Liver (tissue), 9 donors: ENCODE results near the gene AP3B1. TPM values are rescaled to one million over a fixed set of nuclear protein-coding genes. Genes with fewer than 3 reads are reported as not detected.

ENCODE experiments used
- DNase-seq: peaks from one replicate; pipeline ENCODE4 v3.0.0-alpha.2; 2017; ENCODE audit warnings: low spot score
- H3K27ac ChIP-seq, 2 donors: one replicate each; pipeline ENCODE4 v1.7.0; 2013; ENCODE audit warnings: inconsistent platforms in 2 of 2, low read length in 2 of 2, control low read depth in 1 of 2, low read depth in 1 of 2, mild to moderate bottlenecking in 1 of 2
- H3K27me3 ChIP-seq, 4 donors: one replicate each; pipeline versions ENCODE4 v1.6.1 to v1.7.0; 2013; ENCODE audit warnings: low read length in 3 of 4, inconsistent platforms in 1 of 4, mild to moderate bottlenecking in 1 of 4, moderate library complexity in 1 of 4; ENCODE audit not compliant: control insufficient read depth in 4 of 4, insufficient read depth in 4 of 4
- H3K36me3 ChIP-seq, 4 donors: one replicate each; pipeline versions ENCODE4 v1.6.1 to v1.7.0; 2013; ENCODE audit warnings: low read length in 3 of 4, mild to moderate bottlenecking in 3 of 4, low read depth in 1 of 4, moderate library complexity in 1 of 4; ENCODE audit not compliant: control insufficient read depth in 4 of 4, insufficient read depth in 3 of 4
- H3K4me1 ChIP-seq, 4 donors: one replicate each; pipeline versions ENCODE4 v1.6.1 to v1.7.0; 2013; ENCODE audit warnings: low read length in 3 of 4, mild to moderate bottlenecking in 3 of 4, moderate library complexity in 1 of 4; ENCODE audit not compliant: control insufficient read depth in 4 of 4, insufficient read depth in 4 of 4
- H3K4me3 ChIP-seq, 3 donors: one replicate each; pipeline versions ENCODE4 v1.6.1 to v1.7.0; 2013; ENCODE audit warnings: low read length in 3 of 3, control low read depth in 1 of 3, low read depth in 1 of 3, mild to moderate bottlenecking in 1 of 3
- H3K9ac ChIP-seq, 2 donors: one replicate each; pipeline ENCODE4 v1.7.0; 2013; ENCODE audit warnings: low read length in 2 of 2, mild to moderate bottlenecking in 2 of 2, moderate library complexity in 2 of 2, control low read depth in 1 of 2, low read depth in 1 of 2
- H3K9me3 ChIP-seq, 4 donors: one replicate each; pipeline versions ENCODE4 v1.6.1 to v1.7.0; 2013; ENCODE audit warnings: low read length in 3 of 4; ENCODE audit not compliant: control insufficient read depth in 4 of 4
- EGR1 ChIP-seq, 2 donors: IDR thresholded peaks; 2 replicates each; pipeline ENCODE4 v1.6.1; 2016 to 2018; ENCODE audit warnings: antibody characterized with exemption in 2 of 2, low read depth in 2 of 2
- FOXA1 ChIP-seq: IDR thresholded peaks from 2 replicates; pipeline ENCODE4 v1.6.1; 2016; ENCODE audit warnings: antibody characterized with exemption
- FOXA2 ChIP-seq: IDR thresholded peaks from 2 replicates; pipeline ENCODE4 v1.6.1; 2016; ENCODE audit warnings: antibody characterized with exemption
- GABPA ChIP-seq, 2 donors: IDR thresholded peaks in 1 of 2; conservative IDR thresholded peaks in 1 of 2; 2 replicates each; pipeline ENCODE4 v1.6.1; 2016; ENCODE audit warnings: antibody characterized with exemption in 2 of 2, mild to moderate bottlenecking in 1 of 2, moderate library complexity in 1 of 2
- HNF4A ChIP-seq, 2 donors: conservative IDR thresholded peaks; 2 replicates each; pipeline ENCODE4 v1.6.1; 2016; ENCODE audit warnings: antibody characterized with exemption in 2 of 2, mild to moderate bottlenecking in 2 of 2
- JUND ChIP-seq, 2 donors: IDR thresholded peaks; 2 replicates each; pipeline ENCODE4 v1.6.1; 2016; ENCODE audit warnings: antibody characterized with exemption in 2 of 2
- NR2F2 ChIP-seq: IDR thresholded peaks from 2 replicates; pipeline ENCODE4 v1.6.1; 2016; ENCODE audit warnings: antibody characterized with exemption
- RAD21 ChIP-seq, 2 donors: IDR thresholded peaks; 2 replicates each; pipeline ENCODE4 v1.6.1; 2016; ENCODE audit warnings: antibody characterized with exemption in 2 of 2, mild to moderate bottlenecking in 2 of 2
- RXRA ChIP-seq, 2 donors: IDR thresholded peaks; 2 replicates each; pipeline ENCODE4 v1.6.1; 2017 to 2018; ENCODE audit warnings: antibody characterized with exemption in 2 of 2, mild to moderate bottlenecking in 1 of 2
- SP1 ChIP-seq: IDR thresholded peaks from 2 replicates; pipeline ENCODE4 v1.6.1; 2018; ENCODE audit warnings: antibody characterized with exemption, mild to moderate bottlenecking
- YY1 ChIP-seq: IDR thresholded peaks from 2 replicates; pipeline ENCODE4 v1.6.1; 2016; ENCODE audit warnings: antibody characterized with exemption, mild to moderate bottlenecking
- WGBS: extraction: QIAGEN DNeasy Blood & Tissue Kit; methylation state at CpG from one replicate; pipeline ENCODE4 v1.1.7; 2013; 5-methylcytosine and 5-hydroxymethylcytosine counted together
- polyA plus RNA-seq, 2 donors: library from polyadenylated mRNA; stranded (reverse) in 1 of 2; unstranded in 1 of 2; fragments of 200-250 nt in 1 of 2; fragments of >200 nt in 1 of 2; fragmentation: Nextera tagmentation in 1 of 2; extraction: Ambion mirVana in 1 of 2; gene quantifications; one replicate each; pipeline versions ENCODE4 v1.2.1 to v1.2.3, GENCODE V29; 2013 to 2015
- total RNA-seq, 2 donors: library from RNA; depleted of rRNA; stranded (reverse); fragments of >200 nt; gene quantifications; one replicate each; pipeline ENCODE4 v1.2.3, GENCODE V29; 2014
- TF ChIP-seq, protein P1 (sequence below): IDR thresholded peaks from 2 replicates; pipeline ENCODE4 v1.6.1; 2016; ENCODE audit warnings: antibody characterized with exemption
- TF ChIP-seq, protein P2 (sequence below): IDR thresholded peaks from 2 replicates; pipeline ENCODE4 v1.6.1; 2016; ENCODE audit warnings: antibody characterized with exemption
- TF ChIP-seq, protein P3 (sequence below): fragments of 150-350 bp; IDR thresholded peaks from 2 replicates; pipeline ENCODE4 v1.5.1; 2017; ENCODE audit warnings: improper control_type of control experiment, low read depth, low read length; ENCODE audit not compliant: missing input control
- TF ChIP-seq, protein P4 (sequence below): IDR thresholded peaks from 2 replicates; pipeline ENCODE4 v1.6.1; 2016; ENCODE audit warnings: antibody characterized with exemption
- TF ChIP-seq, protein P5 (sequence below): IDR thresholded peaks from 2 replicates; pipeline ENCODE4 v1.6.1; 2016; ENCODE audit warnings: antibody characterized with exemption, mild to moderate bottlenecking
- donor health status: healthy.
- donor health status: healthy.
- donor health status: healthy.
- donor health status: healthy.
- donor health status: healthy.

The AP3B1 gene
- total and polyA plus RNA-seq, 4 donors: 8.2 to 23.1 (median 14.4) TPM

DNA sequence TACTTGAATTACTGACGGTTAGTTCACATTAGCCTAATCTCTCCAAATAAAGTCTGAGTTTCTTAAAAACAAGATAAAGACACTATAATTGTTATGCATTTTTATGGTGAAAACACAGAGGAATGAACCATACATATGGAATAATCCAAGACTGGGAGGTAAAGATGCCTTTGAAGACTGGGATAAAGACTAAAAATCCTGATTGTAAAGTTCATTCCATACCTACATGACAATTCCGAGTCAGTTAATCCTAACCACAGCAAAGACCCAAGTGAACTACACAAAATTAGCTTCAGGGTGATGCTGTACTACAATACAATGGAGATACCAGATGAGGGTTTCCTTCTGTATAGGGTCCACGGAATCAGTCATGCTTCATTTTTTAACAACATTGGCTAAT, 6.3 kb downstream of the AP3B1 start (continued):
- TF ChIP-seq, protein P1, sequence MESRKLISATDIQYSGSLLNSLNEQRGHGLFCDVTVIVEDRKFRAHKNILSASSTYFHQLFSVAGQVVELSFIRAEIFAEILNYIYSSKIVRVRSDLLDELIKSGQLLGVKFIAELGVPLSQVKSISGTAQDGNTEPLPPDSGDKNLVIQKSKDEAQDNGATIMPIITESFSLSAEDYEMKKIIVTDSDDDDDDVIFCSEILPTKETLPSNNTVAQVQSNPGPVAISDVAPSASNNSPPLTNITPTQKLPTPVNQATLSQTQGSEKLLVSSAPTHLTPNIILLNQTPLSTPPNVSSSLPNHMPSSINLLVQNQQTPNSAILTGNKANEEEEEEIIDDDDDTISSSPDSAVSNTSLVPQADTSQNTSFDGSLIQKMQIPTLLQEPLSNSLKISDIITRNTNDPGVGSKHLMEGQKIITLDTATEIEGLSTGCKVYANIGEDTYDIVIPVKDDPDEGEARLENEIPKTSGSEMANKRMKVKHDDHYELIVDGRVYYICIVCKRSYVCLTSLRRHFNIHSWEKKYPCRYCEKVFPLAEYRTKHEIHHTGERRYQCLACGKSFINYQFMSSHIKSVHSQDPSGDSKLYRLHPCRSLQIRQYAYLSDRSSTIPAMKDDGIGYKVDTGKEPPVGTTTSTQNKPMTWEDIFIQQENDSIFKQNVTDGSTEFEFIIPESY: no peak

DNA sequence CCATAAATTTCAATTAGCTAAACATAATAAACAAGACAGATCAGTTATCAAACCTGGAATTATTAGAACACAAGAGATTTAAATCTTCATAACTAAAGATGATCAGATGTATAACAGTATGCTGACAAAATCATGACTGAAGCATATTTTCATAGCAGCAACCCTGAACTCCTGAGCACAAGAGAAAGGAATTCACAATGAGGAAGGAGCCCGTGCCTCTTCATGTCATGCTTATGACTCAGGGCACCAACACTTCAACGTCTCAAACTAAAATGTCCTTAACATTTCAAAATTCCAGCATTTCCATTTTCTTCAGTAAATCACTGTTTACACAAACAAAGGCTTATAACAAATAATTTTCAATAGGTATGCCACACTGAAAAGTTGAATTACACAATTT, 6.7 kb downstream of the AP3B1 start:
- TF ChIP-seq JUND (IDR thresholded peaks at IDR 0.05): no peak
- H3K9ac ChIP-seq: no peak overlapping the region
- no peak for DNase-seq
- H3K27me3 ChIP-seq: no peaks in the 10 kb centered on the region
- H3K36me3 ChIP-seq: peaks cover 0 to 2% (median 0%) of the 10 kb centered on the region in 4 donors
- no peaks in the 10 kb centered on the region for H3K9me3 ChIP-seq
- H3K27ac ChIP-seq: no peak overlapping the region
- no peak overlapping the region for H3K4me3 ChIP-seq
- H3K4me1 ChIP-seq: peaks cover 0 to 8% (median 0%) of the 10 kb centered on the region in 4 donors
- WGBS: 82% methylated on average over 2 of the region's 2 CpGs

DNA sequence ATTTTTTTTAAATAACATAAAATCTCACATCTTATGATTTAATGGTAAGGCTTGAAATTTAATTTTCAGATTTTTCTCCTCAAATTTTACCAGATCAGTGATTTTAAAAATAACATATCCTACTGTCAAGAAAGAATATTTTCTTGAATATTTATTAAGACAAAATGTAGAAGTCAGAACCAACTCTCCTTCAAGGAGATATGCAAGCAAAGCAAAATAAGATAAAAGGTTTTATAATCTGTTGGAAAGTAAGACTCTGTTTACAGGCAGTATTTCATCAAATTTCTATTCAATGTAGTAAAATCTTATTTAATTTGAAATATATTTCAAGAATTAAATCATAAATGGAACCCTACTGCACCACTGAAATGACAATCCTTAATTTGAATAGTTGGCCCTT, 7.3 kb downstream of the AP3B1 start:
- TF ChIP-seq JUND (IDR thresholded peaks at IDR 0.05): no peak
- no peak for TF ChIP-seq SP1
- Histone ChIP-seq H3K27me3 (no peaks in the 10 kb centered on the region), H3K27ac (no peak overlapping the region), H3K4me1 (peaks cover 0 to 4% (median 0%) of the 10 kb centered on the region in 4 donors), H3K4me3 (no peak overlapping the region), H3K9me3 (no peaks in the 10 kb centered on the region), H3K36me3 (no peaks in the 10 kb centered on the region), H3K9ac (no peak overlapping the region)
- no peak for DNase-seq

DNA sequence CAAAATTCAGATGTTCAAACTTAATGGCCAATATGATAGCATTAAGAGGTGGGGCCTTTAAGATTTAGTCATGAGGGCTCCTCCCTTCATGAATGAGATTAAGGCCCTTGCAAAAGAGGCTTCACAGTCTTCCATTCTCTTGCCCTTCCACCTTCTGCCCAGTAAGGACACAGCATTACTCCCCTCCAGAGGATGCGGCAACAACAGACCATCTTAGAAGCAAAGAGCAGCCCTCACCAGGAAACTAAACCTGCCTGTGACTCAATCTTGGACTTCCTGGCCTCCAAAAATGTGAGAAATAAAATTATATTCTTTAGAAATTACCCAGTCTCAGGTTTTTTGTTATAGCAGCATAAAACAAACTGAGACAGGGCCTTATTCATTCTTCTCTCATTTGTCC, 8.2 kb downstream of the AP3B1 start:
- Histone ChIP-seq H3K4me3 (no peak overlapping the region), H3K4me1 (no peaks in the 10 kb centered on the region), H3K9me3 (no peaks in the 10 kb centered on the region), H3K9ac (no peak overlapping the region), H3K27ac (no peak overlapping the region), H3K36me3 (no peaks in the 10 kb centered on the region), H3K27me3 (no peaks in the 10 kb centered on the region)
- TF ChIP-seq, protein P2, sequence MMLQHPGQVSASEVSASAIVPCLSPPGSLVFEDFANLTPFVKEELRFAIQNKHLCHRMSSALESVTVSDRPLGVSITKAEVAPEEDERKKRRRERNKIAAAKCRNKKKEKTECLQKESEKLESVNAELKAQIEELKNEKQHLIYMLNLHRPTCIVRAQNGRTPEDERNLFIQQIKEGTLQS: no peak
- TF ChIP-seq RAD21 (IDR thresholded peaks at IDR 0.05) (no peak), EGR1 (IDR thresholded peaks at IDR 0.05; ENCODE audit: low read depth in 2 of 2) (no peak), NR2F2 (no peak), HNF4A (conservative IDR thresholded peaks at IDR 0.05) (no peak), FOXA2 (no peak), RXRA (IDR thresholded peaks at IDR 0.05) (no peak), SP1 (no peak), JUND (IDR thresholded peaks at IDR 0.05) (no peak), FOXA1 (no peak), YY1 (no peak), GABPA (IDR thresholded peaks at IDR 0.05 in 1 of 2, conservative IDR thresholded peaks at IDR 0.05 in 1 of 2) (no peak)
- TF ChIP-seq, protein P3, sequence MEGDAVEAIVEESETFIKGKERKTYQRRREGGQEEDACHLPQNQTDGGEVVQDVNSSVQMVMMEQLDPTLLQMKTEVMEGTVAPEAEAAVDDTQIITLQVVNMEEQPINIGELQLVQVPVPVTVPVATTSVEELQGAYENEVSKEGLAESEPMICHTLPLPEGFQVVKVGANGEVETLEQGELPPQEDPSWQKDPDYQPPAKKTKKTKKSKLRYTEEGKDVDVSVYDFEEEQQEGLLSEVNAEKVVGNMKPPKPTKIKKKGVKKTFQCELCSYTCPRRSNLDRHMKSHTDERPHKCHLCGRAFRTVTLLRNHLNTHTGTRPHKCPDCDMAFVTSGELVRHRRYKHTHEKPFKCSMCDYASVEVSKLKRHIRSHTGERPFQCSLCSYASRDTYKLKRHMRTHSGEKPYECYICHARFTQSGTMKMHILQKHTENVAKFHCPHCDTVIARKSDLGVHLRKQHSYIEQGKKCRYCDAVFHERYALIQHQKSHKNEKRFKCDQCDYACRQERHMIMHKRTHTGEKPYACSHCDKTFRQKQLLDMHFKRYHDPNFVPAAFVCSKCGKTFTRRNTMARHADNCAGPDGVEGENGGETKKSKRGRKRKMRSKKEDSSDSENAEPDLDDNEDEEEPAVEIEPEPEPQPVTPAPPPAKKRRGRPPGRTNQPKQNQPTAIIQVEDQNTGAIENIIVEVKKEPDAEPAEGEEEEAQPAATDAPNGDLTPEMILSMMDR: no peak
- TF ChIP-seq, protein P4, sequence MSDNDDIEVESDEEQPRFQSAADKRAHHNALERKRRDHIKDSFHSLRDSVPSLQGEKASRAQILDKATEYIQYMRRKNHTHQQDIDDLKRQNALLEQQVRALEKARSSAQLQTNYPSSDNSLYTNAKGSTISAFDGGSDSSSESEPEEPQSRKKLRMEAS: no peak
- TF ChIP-seq, protein P5, sequence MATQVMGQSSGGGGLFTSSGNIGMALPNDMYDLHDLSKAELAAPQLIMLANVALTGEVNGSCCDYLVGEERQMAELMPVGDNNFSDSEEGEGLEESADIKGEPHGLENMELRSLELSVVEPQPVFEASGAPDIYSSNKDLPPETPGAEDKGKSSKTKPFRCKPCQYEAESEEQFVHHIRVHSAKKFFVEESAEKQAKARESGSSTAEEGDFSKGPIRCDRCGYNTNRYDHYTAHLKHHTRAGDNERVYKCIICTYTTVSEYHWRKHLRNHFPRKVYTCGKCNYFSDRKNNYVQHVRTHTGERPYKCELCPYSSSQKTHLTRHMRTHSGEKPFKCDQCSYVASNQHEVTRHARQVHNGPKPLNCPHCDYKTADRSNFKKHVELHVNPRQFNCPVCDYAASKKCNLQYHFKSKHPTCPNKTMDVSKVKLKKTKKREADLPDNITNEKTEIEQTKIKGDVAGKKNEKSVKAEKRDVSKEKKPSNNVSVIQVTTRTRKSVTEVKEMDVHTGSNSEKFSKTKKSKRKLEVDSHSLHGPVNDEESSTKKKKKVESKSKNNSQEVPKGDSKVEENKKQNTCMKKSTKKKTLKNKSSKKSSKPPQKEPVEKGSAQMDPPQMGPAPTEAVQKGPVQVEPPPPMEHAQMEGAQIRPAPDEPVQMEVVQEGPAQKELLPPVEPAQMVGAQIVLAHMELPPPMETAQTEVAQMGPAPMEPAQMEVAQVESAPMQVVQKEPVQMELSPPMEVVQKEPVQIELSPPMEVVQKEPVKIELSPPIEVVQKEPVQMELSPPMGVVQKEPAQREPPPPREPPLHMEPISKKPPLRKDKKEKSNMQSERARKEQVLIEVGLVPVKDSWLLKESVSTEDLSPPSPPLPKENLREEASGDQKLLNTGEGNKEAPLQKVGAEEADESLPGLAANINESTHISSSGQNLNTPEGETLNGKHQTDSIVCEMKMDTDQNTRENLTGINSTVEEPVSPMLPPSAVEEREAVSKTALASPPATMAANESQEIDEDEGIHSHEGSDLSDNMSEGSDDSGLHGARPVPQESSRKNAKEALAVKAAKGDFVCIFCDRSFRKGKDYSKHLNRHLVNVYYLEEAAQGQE: no peak
- TF ChIP-seq, protein P1: no peak
- no peak for DNase-seq
- 94% methylated on average over 1 of the region's 1 CpG for WGBS
